Omental fat pad (tissue), 4 donors: Measurements from ENCODE around the gene OSTN. TPM values are rescaled to one million over a fixed set of nuclear protein-coding genes. Genes with fewer than 3 reads are reported as not detected.

ENCODE experiments used
- ATAC-seq: fragments of 150-250 bp; one replicate; pipeline ENCODE4 v1.9.1; 2016; ENCODE audit warnings: mild to moderate bottlenecking, moderate library complexity; ENCODE audit not compliant: low FRiP score
- DNase-seq: peaks from one replicate; pipeline ENCODE4 v3.0.0-alpha.2; 2019; ENCODE audit warnings: low spot score
- total RNA-seq, 4 donors: library from RNA; depleted of rRNA; stranded (reverse); fragments of >200 nt; gene quantifications; one replicate each; pipeline ENCODE4 v1.1.0, GENCODE V29; 2016
- TF ChIP-seq, protein P1 (sequence below), 3 donors: fragments of 450-650 bp; IDR thresholded peaks; one replicate each; pipeline ENCODE4 v1.5.1; 2016 to 2017; ENCODE audit warnings: antibody characterized with exemption in 3 of 3, mild to moderate bottlenecking in 3 of 3, moderate library complexity in 2 of 3

The OSTN gene
- total RNA-seq, 4 donors from 2014 or later: not detected

DNA sequence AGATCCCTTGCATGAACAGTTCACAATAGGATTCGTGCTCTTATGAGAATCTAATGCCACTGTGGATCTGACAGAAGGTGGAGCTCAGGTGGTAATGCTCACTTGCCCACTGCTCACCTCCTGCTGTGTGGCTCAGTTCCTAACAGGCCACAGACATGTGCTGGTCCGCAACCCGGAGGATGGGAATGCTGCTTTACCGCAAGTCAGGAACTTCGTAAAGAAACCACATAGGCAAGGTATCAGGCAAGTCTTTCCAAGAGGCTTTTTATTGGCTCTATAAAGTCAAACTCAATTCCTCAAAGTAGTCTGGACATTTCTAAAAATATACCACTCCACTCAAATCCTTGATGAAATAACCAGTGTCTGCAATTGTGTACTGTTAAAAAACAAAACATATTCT lies 56.1 kb downstream of the OSTN start:
- TF ChIP-seq, protein P1, sequence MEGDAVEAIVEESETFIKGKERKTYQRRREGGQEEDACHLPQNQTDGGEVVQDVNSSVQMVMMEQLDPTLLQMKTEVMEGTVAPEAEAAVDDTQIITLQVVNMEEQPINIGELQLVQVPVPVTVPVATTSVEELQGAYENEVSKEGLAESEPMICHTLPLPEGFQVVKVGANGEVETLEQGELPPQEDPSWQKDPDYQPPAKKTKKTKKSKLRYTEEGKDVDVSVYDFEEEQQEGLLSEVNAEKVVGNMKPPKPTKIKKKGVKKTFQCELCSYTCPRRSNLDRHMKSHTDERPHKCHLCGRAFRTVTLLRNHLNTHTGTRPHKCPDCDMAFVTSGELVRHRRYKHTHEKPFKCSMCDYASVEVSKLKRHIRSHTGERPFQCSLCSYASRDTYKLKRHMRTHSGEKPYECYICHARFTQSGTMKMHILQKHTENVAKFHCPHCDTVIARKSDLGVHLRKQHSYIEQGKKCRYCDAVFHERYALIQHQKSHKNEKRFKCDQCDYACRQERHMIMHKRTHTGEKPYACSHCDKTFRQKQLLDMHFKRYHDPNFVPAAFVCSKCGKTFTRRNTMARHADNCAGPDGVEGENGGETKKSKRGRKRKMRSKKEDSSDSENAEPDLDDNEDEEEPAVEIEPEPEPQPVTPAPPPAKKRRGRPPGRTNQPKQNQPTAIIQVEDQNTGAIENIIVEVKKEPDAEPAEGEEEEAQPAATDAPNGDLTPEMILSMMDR (IDR thresholded peaks at IDR 0.05): no peak
- DNase-seq: no peak
- ATAC-seq: no peak

DNA sequence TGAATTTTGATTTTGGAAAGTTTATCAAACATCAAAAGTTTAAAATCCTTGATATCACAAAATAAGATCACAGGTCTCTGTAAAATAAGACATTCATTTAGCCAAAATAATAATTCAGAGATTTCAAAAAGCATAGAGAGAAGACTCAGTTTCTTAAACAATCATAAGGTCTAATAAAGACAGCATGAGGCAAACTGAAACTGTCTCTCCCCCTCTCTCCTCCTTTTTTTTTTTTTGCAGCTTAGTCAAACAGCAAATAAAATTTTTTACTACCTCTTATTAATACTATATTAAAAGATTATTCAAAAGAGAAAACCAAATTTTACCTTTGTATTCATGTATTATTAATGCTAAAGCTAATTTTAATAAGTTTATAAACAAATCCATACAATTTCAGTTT lies 57.4 kb downstream of the OSTN start:
- DNase-seq (no peak), ATAC-seq (no peak)
- TF ChIP-seq, protein P1 (IDR thresholded peaks at IDR 0.05): no peak

DNA sequence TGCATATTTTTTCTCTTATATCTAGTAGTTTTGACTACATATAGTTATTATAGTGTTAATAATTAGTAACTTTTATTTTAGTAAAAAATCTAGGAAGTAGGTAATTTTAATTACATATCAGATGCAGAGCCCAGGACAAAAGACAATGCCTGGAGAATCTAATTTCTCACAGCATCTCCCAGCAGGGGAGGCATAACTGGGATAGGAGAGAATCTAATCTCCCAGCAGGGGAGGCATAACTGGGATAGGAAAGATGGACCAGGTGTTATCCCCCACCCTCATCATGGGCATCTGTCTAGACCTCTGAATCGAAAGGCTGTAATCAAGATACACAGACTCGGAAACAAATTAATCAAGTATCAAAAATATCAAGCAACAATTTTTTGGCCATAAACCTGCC lies 58.2 kb downstream of the OSTN start:
- TF ChIP-seq, protein P1 (IDR thresholded peaks at IDR 0.05): no peak
- DNase-seq (no peak), ATAC-seq (no peak)

DNA sequence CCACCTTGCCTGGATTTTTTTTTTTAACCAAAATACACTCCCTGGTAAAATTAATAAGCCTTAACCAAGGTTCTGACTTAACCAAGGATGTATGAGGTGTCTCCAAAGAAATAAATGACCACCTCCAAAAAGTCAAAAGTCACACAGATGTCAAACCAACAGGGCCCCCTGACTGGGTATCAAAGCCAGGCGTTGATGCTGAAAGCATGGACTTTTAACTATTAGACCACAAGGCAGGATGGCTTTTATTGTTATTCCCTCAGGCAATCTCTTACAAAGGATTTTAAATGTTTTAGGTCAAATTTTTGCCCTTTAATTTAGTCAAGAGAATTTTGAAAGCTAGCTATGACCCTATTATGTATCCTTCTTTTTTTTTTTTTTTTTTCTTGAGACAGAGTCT lies 60.4 kb downstream of the OSTN start:
- DNase-seq: no peak
- TF ChIP-seq, protein P1 (IDR thresholded peaks at IDR 0.05): no peak
- no peak for ATAC-seq

DNA sequence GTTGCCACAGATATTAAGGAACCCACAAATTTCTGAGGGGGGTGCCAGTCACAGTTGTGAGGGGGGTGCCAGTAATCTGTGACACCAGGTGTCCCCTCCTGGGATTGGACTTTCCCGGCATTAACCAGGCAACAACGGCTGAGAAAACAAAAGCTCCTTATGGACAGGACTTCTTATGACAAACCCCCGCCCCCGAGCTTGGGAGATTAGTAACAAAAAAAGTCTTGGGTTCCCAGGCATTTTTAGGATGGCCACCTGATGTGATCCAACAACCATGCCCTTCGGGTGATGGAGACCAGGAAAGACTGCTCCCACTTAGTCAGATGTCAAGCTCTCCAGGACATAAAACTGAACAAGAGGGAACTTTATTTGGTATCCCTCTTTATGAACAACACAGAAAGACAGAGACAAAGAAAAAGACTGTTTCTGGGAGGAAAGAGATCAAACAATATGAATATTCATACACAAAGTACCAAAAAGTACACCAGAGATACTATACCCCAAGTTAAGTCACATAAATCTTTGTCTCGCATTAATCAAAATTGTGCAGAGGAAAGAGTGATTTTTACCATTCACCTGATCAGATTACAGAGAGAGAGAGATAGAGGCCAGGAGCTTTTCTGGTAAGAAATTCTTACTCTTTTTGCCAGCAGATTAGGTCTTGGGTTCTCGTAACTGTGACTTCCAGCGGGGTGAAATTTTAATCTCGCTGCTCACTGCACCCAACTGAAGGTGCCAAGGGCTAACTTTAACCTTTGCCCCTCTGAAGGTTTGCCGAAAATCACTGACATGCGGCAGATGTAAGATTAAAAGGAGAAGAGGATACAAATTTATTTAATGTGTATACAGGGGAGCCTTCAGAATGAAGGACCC lies 61.6 kb downstream of the OSTN start:
- DNase-seq (no peak), ATAC-seq (no peak)
- TF ChIP-seq, protein P1 (IDR thresholded peaks at IDR 0.05): no peak

DNA sequence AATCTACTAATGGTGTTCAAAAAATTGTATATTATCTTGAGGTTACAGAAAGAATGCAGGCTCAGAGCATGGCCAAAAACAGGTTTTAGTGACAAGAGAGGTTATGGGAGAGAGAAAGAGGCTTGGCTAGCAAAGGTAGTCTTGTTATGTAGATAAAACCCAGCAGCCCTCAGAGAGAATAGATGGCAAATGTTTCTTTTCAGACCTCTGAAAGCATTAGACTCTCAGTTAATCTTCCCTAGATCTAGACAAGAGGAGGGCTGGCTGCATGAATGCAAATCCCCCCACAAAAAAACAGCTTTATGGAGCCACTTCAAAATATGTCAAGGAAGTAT lies 62.2 kb downstream of the OSTN start:
- no peak for ATAC-seq
- TF ChIP-seq, protein P1 (IDR thresholded peaks at IDR 0.05): no peak
- DNase-seq: no peak

DNA sequence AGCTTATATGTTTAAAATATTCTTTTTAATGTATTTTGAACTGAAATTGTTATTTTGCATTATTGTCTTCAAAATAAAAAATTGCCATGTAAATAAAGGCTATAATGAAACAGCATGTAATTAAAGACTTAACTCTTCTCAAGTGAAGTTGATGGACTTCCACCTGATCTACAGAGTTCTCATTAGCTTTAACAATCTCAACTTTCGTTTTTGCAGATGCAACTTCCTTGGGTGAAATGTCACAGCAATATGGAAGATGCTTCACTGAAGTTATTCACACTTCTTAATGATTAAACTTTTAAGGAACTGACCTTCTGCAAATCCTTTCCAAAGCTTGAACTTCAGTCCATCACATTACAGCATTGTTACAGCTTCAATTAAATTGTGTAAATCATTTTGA lies 63.6 kb downstream of the OSTN start:
- ATAC-seq: no peak
- no peak for DNase-seq
- TF ChIP-seq, protein P1 (IDR thresholded peaks at IDR 0.05): no peak
